Left renal cortex interstitium (tissue), 4 donors: ENCODE measurements around the gene PHOX2A. TPM values are rescaled to one million over a fixed set of nuclear protein-coding genes. Genes with fewer than 3 reads are reported as not detected.
"Not testable (repeated sequence)": the region's sequence is repeated elsewhere in the genome, so short reads cannot be mapped to it uniquely, and the experiment has no call there.

ENCODE experiments used
- DNase-seq, 4 donors: peaks; one replicate each; pipeline ENCODE4 v3.0.0-alpha.2; 2013; ENCODE audit warnings: low read depth in 4 of 4, low spot score in 2 of 4, missing footprints in 1 of 4
- polyA plus RNA-seq, 4 donors: library from polyadenylated mRNA; unstranded; fragments of 120-200 nt; gene quantifications; one replicate each; pipeline ENCODE4 v1.2.1, GENCODE V29; 2013; ENCODE audit not compliant: insufficient read length in 4 of 4

The PHOX2A gene
- not detected for polyA plus RNA-seq

- no peak for DNase-seq
Measured at GRCh38 chr11:72244060-72244360, at the start of gene PHOX2A. PHOX2A (minus strand) TSS chr11:72244176; CDS start chr11:72244004, 172 bp downstream.

DNA sequence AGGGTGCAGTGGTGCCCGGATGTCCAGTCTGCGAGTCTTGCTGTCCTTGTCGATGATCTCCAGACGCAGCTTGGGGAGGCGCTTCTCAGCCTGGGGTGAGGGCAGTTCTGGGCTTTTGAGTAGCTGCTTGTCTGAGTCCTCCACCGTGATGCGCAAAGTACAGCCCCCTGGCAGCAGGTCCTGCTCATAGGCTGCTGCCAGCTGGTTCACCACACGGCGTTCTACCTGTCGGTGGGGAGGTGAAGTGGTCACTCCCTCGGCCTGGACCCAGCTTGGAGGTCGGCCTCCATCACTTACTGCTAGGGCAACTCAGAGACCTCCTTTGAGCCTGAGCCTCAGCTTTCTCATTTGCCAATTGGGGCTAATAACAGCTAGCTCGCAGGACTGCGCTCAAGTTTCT lies 49.4 kb upstream of the PHOX2A start:
- no peak for DNase-seq

- no peak for DNase-seq
Measured at GRCh38 chr11:72292106-72292785, 48.3 kb upstream of the PHOX2A start.

- not testable (repeated sequence) for DNase-seq
Measured at GRCh38 chr11:72290741-72291140, 46.8 kb upstream of the PHOX2A start.

DNA sequence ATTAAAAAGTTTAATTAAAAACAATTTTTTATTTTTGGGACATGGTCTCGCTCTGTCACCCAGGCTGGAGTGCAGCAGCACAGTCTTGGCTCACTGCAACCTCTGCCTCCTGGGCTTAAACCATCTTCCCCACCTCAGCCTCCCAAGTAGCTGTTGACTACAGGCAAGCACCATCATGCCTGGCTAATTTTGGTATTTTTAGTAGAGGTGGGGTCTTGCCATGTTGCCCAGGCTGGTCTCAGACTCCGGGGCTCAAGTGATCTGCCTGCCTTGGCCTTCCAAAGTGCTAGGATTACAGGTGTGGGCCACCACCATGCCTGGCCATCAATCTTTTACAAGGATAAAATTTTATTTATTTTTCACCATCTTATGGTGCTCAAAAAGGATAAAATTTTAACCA lies 43.3 kb upstream of the PHOX2A start:
- no peak for DNase-seq

DNA sequence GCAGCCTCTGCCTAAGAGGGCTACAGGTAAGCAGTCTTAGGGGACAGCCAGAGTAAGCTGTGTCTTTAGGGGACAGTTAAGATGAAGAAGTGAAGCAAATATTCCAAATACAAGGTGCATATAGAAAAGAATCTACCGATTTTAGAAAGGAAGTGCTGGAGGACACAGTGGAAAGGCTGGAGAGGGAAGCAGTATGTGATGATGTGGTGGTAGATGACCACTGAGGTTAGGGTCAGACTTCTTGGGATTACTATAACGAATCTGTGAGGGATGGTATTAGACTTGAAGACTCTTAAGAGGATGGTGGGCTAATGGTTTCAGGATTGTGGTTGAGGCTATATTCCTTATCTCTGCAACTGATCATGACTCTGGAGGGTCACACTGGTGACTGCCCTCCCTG lies 40.0 kb upstream of the PHOX2A start:
- DNase-seq, result no peak

GRCh38 chr11:72280726-72281315 lies 36.8 kb upstream of the PHOX2A start:
- DNase-seq, result no peak

GRCh38 chr11:72280037-72280436 lies 36.1 kb upstream of the PHOX2A start:
- no peak for DNase-seq

DNA sequence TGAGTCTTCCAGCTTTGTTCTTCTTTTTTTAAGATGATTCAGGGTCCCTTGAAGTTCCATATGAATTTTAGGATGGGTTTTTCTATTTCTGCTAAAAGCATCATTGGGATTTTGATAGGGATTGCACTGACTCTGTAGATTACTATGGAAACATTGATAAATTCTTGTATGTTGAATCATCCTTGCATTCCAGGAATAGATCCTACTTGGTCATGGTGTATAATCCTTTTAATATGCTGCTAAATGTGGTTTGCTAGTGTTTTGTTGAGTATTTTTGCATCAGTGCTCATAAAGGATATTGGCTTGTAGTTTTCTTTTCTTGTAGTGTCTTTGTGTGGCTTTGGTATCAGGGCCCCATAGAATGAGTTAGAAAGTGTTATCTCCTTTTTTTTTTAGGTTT lies 34.9 kb upstream of the PHOX2A start:
- no peak for DNase-seq

- no peak for DNase-seq
Measured at GRCh38 chr11:72274435-72274834, 30.5 kb upstream of the PHOX2A start.

DNA sequence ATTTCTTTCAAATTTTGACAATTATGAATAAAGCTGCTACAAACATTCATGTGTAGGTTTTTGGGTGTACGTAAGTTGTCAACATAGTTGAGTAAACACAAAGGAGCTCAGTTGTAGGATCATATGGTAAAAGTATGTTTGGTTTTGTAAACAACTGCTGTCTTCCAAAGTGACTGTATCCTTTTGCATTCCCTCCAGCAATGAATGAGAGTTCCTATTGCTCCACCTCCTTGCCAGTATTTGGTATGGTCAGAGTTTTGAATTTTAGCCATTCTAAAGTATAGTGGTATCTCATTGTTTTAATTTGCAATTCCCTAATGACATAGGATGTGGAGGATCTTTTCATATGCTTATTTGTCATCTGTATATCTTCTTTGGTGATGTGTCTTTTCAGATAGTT lies 28.0 kb upstream of the PHOX2A start:
- DNase-seq, result no peak

DNA sequence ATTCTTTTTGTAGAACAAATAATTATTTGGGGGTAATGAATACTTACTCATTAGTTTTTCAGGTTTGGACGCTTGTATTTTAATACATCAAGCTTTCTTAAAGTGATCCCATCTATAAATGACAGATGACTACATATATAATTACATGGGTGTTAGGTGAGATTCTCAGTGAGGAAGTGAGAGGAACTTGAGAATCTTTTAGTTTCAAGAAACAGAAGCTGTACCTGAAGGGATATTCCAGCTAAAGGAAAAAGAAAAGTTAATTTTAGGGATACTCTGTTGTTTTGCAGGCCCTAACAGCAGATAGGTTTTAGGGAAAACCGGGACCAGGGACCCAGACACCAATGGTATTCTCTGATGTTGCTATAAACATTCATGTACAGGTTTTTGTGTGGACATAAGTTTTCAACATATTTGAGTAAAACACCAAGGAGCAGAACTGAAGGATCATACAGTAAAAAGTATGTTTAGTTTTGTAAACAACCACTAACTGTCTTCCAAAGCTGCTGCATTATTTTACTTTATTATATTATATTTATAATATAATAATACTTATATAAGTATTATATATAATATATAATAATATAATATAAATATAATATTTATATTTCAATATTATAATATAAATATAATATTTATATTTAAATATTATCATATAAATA lies 24.1 kb upstream of the PHOX2A start:
- no peak for DNase-seq

GRCh38 chr11:72266960-72267359 lies 23.0 kb upstream of the PHOX2A start:
- DNase-seq, result not testable (repeated sequence)

GRCh38 chr11:72265951-72266350 lies 22.0 kb upstream of the PHOX2A start:
- no peak for DNase-seq

GRCh38 chr11:72263361-72263760 lies 19.4 kb upstream of the PHOX2A start:
- DNase-seq, result no peak

DNA sequence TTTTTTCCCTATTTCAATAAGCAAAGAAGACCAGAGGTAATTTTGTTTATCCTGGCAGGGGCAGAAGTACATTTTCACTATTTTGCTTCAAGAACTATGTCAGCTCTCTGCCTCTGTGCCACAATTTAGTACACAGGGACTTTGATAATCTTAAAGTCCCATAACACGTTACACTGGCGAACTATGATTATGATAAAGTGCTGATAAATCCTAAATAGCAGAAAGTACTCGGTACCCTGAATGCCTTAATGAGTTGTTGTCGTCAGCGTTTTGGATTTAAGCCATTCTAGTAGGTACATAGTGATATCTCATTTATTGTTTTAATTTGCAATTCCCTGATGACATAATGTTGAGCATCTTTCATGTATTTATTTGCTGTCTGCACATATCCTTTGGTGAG lies 16.6 kb upstream of the PHOX2A start:
- DNase-seq, result no peak

GRCh38 chr11:72259490-72259889 lies 15.5 kb upstream of the PHOX2A start:
- DNase-seq, result no peak

DNA sequence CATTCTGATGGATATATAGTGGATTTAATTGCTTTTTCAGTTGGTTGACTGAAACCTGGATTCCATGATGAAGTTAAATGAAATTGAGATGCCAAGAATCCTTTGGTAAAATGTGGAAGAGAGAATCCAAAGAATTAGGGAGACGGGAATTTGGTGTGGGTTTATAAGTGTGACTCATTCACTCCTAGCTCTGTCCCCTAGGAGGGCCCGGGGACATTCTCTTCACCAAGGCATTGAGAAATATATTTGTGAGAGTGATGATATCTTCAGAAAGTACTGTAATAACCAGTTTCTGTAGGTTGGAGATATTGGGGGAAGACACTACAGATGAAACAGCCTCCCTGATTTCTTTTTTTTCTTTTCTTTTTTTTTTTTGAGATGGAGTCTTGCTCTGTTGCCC lies 13.6 kb upstream of the PHOX2A start:
- no peak for DNase-seq

GRCh38 chr11:72254299-72254993 lies 10.5 kb upstream of the PHOX2A start:
- DNase-seq, result no peak

DNA sequence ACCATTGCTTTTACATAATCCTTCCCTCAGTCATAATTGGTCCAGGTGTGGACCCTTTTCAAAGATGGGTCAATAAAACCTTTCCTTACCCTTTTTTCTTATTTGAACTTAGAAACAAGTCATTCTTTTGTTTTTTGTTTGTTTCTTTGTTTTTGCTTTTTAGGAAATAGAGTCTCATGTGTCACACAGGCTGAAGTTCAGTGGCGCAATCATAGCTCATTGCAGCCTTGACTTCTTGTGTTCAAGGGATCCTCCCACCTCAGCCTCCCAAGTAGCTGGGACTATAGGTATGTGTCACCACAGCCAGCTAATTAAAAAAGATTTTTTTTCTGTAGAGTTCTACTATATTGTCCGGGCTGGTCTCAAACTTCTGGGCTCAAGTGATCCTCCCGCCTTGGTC lies 9.4 kb upstream of the PHOX2A start:
- DNase-seq, result no peak

DNA sequence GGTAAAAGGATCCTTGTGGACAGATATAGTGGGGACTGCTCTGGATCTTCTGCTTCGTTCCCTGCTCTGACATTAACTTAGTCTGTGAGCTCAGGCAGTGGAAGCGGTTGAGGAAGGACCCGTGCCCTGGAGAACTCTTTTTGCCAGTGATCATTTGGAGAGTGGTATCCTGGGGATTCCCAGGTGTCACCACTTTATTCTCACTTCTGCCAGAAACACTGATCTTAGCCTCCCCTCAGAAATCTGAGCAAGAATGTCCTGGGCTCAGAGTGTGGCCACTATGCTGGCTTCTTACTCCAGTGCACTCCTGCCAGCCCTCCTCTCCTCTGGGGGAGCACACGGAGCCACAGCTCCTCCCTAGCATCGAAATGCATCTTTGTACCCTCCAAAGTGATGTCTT lies 7.6 kb upstream of the PHOX2A start:
- no peak for DNase-seq
